A673 (cell line): ENCODE results near the gene KLRF1.

Experiments used
- EZH2 ChIP-seq: fragments of 200-600 bp; sonication (generic); IDR thresholded peaks from 2 replicates; pipeline ENCODE4 v1.6.1; 2017; ENCODE audit warnings: borderline replicate concordance, low read depth, mild to moderate bottlenecking, mixed read lengths, antibody characterized with exemption, low read length; ENCODE audit not compliant: poor library complexity, severe bottlenecking
- TF ChIP-seq, protein P1 (sequence below): fragments of 300-800, 200-600 bp; sonication (generic); conservative IDR thresholded peaks from 2 replicates; pipeline ENCODE4 v1.5.1; 2017; ENCODE audit warnings: low read depth, mild to moderate bottlenecking, antibody characterized with exemption, low read length, moderate library complexity, mixed read lengths

DNA sequence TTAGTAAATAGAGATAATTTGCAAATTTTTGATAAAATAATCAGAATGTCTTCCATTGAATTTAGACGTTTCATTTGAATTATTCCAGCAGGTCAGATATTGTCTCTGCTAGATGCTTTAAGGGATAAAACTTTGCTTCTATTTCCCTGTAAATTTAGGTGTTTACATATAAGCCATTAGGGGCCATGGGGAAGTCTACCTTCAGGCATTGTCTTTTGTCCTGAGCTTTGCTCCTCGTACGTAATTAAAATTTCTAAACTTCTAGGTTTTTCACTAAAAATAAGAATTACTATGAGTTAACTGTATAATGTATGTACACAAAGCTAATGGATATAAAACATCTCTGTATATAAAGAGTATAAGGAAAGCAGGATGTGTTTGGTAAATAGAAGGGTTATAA lies 42.5 kb upstream of the KLRF1 start:
- TF ChIP-seq, protein P1, sequence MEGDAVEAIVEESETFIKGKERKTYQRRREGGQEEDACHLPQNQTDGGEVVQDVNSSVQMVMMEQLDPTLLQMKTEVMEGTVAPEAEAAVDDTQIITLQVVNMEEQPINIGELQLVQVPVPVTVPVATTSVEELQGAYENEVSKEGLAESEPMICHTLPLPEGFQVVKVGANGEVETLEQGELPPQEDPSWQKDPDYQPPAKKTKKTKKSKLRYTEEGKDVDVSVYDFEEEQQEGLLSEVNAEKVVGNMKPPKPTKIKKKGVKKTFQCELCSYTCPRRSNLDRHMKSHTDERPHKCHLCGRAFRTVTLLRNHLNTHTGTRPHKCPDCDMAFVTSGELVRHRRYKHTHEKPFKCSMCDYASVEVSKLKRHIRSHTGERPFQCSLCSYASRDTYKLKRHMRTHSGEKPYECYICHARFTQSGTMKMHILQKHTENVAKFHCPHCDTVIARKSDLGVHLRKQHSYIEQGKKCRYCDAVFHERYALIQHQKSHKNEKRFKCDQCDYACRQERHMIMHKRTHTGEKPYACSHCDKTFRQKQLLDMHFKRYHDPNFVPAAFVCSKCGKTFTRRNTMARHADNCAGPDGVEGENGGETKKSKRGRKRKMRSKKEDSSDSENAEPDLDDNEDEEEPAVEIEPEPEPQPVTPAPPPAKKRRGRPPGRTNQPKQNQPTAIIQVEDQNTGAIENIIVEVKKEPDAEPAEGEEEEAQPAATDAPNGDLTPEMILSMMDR = no peak
- no peak for TF ChIP-seq EZH2
